Activated T-helper 1 cell treated with anti-CD3 and anti-CD28 coated beads, Interleukin-12 subunit alpha, Interleukin-12 subunit beta, Interleukin-2, Interleukin-4 antibody, amounts not matched to agents 30 ng/mL and 10 ng/mL and 1 ng/mL, durations not matched to agents 14 hours and 24 hours and 36 hours (primary cell): ENCODE measurements around the gene FSHR. TPM values are rescaled to one million over a fixed set of nuclear protein-coding genes. Genes with fewer than 3 reads are reported as not detected.

Experiments
- DNase-seq: peaks from one replicate; pipeline ENCODE4 v3.0.0; 2021; ENCODE audit warnings: low spot score
- H3K27ac Mint-ChIP-seq: one replicate; pipeline ENCODE4 v1.8.0; 2021; ENCODE audit warnings: mild to moderate bottlenecking, mixed read lengths
- H3K27me3 Mint-ChIP-seq: one replicate; pipeline ENCODE4 v1.8.0; 2022; ENCODE audit warnings: mild to moderate bottlenecking, moderate library complexity, mixed read lengths; ENCODE audit not compliant: insufficient read depth
- H3K36me3 Mint-ChIP-seq: one replicate; pipeline ENCODE4 v1.8.0; 2021; ENCODE audit warnings: low read depth, mixed read lengths
- H3K4me1 Mint-ChIP-seq: one replicate; pipeline ENCODE4 v1.8.0; 2021; ENCODE audit warnings: low read depth, mixed read lengths
- H3K4me3 Mint-ChIP-seq: one replicate; pipeline ENCODE4 v1.8.0; 2021; ENCODE audit warnings: mild to moderate bottlenecking, moderate library complexity, mixed read lengths
- H3K9me3 Mint-ChIP-seq: one replicate; pipeline ENCODE4 v1.8.0; 2021; ENCODE audit warnings: mixed read lengths
- intact Hi-C: fragments of 100-400 bp; cut with micrococcal nuclease; formaldehyde crosslinking; loops from one replicate; pipeline ENCODE4 v1.15.1; 2024
- total RNA-seq: library from RNA; stranded (reverse); gene quantifications from 2 replicates; pipeline ENCODE4 v1.2.3, GENCODE V29; 2022

The FSHR gene
- total RNA-seq, 1 donor from 2014 or later = not detected

GRCh38 chr2:49041061-49041460, 113.3 kb downstream of the FSHR start:
- no peak overlapping the region for H3K27ac Mint-ChIP-seq
- H3K36me3 Mint-ChIP-seq = no peaks in the 10 kb centered on the region
- no peaks in the 10 kb centered on the region for H3K9me3 Mint-ChIP-seq
- H3K4me1 Mint-ChIP-seq = no peaks in the 10 kb centered on the region
- no peaks in the 10 kb centered on the region for H3K27me3 Mint-ChIP-seq
- DNase-seq = no peak
- intact Hi-C loops = no loop called here
- no peak overlapping the region for H3K4me3 Mint-ChIP-seq

GRCh38 chr2:49037197-49037596, 117.1 kb downstream of the FSHR start:
- intact Hi-C loops = no loop called here
- Mint-ChIP-seq H3K9me3 (no peaks in the 10 kb centered on the region), H3K27me3 (no peaks in the 10 kb centered on the region), H3K27ac (no peak overlapping the region), H3K4me1 (no peaks in the 10 kb centered on the region), H3K4me3 (no peak overlapping the region), H3K36me3 (no peaks in the 10 kb centered on the region)
- DNase-seq = no peak

- Mint-ChIP-seq H3K27ac (no peak overlapping the region), H3K9me3 (no peaks in the 10 kb centered on the region), H3K27me3 (no peaks in the 10 kb centered on the region), H3K36me3 (no peaks in the 10 kb centered on the region), H3K4me1 (no peaks in the 10 kb centered on the region), H3K4me3 (no peak overlapping the region)
- intact Hi-C loops = no loop called here
- no peak for DNase-seq
These were observed 118.8 kb downstream of the FSHR start for GRCh38 chr2:49035481-49035880.

- Mint-ChIP-seq H3K4me3 (no peak overlapping the region), H3K9me3 (no peaks in the 10 kb centered on the region), H3K27me3 (no peaks in the 10 kb centered on the region), H3K36me3 (no peaks in the 10 kb centered on the region), H3K27ac (no peak overlapping the region), H3K4me1 (no peaks in the 10 kb centered on the region)
- intact Hi-C loops = no loop called here
- no peak for DNase-seq
These were observed 120.7 kb downstream of the FSHR start for GRCh38 chr2:49033394-49034185.

GRCh38 chr2:49032936-49033335, 121.4 kb downstream of the FSHR start:
- Mint-ChIP-seq H3K4me1 (no peaks in the 10 kb centered on the region), H3K27ac (no peak overlapping the region), H3K36me3 (no peaks in the 10 kb centered on the region), H3K4me3 (no peak overlapping the region), H3K27me3 (no peaks in the 10 kb centered on the region), H3K9me3 (no peaks in the 10 kb centered on the region)
- intact Hi-C loops = no loop called here
- DNase-seq = no peak

- no peaks in the 10 kb centered on the region for H3K27me3 Mint-ChIP-seq
- H3K9me3 Mint-ChIP-seq = no peaks in the 10 kb centered on the region
- no peak overlapping the region for H3K4me3 Mint-ChIP-seq
- DNase-seq = no peak
- intact Hi-C loops = no loop called here
- no peaks in the 10 kb centered on the region for H3K4me1 Mint-ChIP-seq
- no peak overlapping the region for H3K27ac Mint-ChIP-seq
- H3K36me3 Mint-ChIP-seq = no peaks in the 10 kb centered on the region
These were observed 122.2 kb downstream of the FSHR start for GRCh38 chr2:49032126-49032525.

- no peaks in the 10 kb centered on the region for H3K9me3 Mint-ChIP-seq
- no peak overlapping the region for H3K27ac Mint-ChIP-seq
- no peaks in the 10 kb centered on the region for H3K27me3 Mint-ChIP-seq
- no peaks in the 10 kb centered on the region for H3K36me3 Mint-ChIP-seq
- no peak for DNase-seq
- intact Hi-C loops = no loop called here
- no peak overlapping the region for H3K4me3 Mint-ChIP-seq
- no peaks in the 10 kb centered on the region for H3K4me1 Mint-ChIP-seq
These were observed 124.9 kb downstream of the FSHR start for GRCh38 chr2:49029406-49029805.

- H3K4me1 Mint-ChIP-seq = no peaks in the 10 kb centered on the region
- H3K36me3 Mint-ChIP-seq = no peaks in the 10 kb centered on the region
- intact Hi-C loops = no loop called here
- H3K9me3 Mint-ChIP-seq = no peaks in the 10 kb centered on the region
- DNase-seq = no peak
- no peak overlapping the region for H3K27ac Mint-ChIP-seq
- H3K27me3 Mint-ChIP-seq = no peaks in the 10 kb centered on the region
- no peak overlapping the region for H3K4me3 Mint-ChIP-seq
These were observed 126.2 kb downstream of the FSHR start for GRCh38 chr2:49028101-49028500.

- no peaks in the 10 kb centered on the region for H3K9me3 Mint-ChIP-seq
- no peaks in the 10 kb centered on the region for H3K4me1 Mint-ChIP-seq
- intact Hi-C loops = no loop called here
- no peaks in the 10 kb centered on the region for H3K27me3 Mint-ChIP-seq
- H3K36me3 Mint-ChIP-seq = no peaks in the 10 kb centered on the region
- no peak overlapping the region for H3K4me3 Mint-ChIP-seq
- no peak overlapping the region for H3K27ac Mint-ChIP-seq
- DNase-seq = no peak
These were observed 127.6 kb downstream of the FSHR start for GRCh38 chr2:49026706-49027105.

GRCh38 chr2:49021271-49021670, 133.0 kb downstream of the FSHR start:
- no peaks in the 10 kb centered on the region for H3K9me3 Mint-ChIP-seq
- H3K27me3 Mint-ChIP-seq = no peaks in the 10 kb centered on the region
- H3K27ac Mint-ChIP-seq = no peak overlapping the region
- H3K36me3 Mint-ChIP-seq = no peaks in the 10 kb centered on the region
- no peak overlapping the region for H3K4me3 Mint-ChIP-seq
- no peak for DNase-seq
- no peaks in the 10 kb centered on the region for H3K4me1 Mint-ChIP-seq
- intact Hi-C loops = no loop called here

- Mint-ChIP-seq H3K36me3 (no peaks in the 10 kb centered on the region), H3K27ac (no peak overlapping the region), H3K9me3 (no peaks in the 10 kb centered on the region), H3K4me1 (no peaks in the 10 kb centered on the region), H3K4me3 (no peak overlapping the region), H3K27me3 (no peaks in the 10 kb centered on the region)
- no peak for DNase-seq
- intact Hi-C loops = no loop called here
These were observed 149.1 kb downstream of the FSHR start for GRCh38 chr2:49005261-49005660.

GRCh38 chr2:49004036-49004626, 150.2 kb downstream of the FSHR start:
- Mint-ChIP-seq H3K4me1 (no peaks in the 10 kb centered on the region), H3K9me3 (no peaks in the 10 kb centered on the region), H3K27ac (no peak overlapping the region), H3K27me3 (no peaks in the 10 kb centered on the region), H3K36me3 (no peaks in the 10 kb centered on the region), H3K4me3 (no peak overlapping the region)
- no peak for DNase-seq
- intact Hi-C loops = no loop called here

- H3K9me3 Mint-ChIP-seq = no peaks in the 10 kb centered on the region
- intact Hi-C loops = no loop called here
- H3K4me3 Mint-ChIP-seq = no peak overlapping the region
- no peaks in the 10 kb centered on the region for H3K36me3 Mint-ChIP-seq
- no peaks in the 10 kb centered on the region for H3K27me3 Mint-ChIP-seq
- no peak for DNase-seq
- no peak overlapping the region for H3K27ac Mint-ChIP-seq
- no peaks in the 10 kb centered on the region for H3K4me1 Mint-ChIP-seq
These were observed 151.1 kb downstream of the FSHR start for GRCh38 chr2:49003201-49003600.
